Prostate gland (tissue), 2 donors: ENCODE measurements around the gene DAB1. TPM values are rescaled to one million over a fixed set of nuclear protein-coding genes. Genes with fewer than 3 reads are reported as not detected.

Source experiments
- DNase-seq: peaks from one replicate; pipeline ENCODE4 v3.0.0-alpha.2; 2019; ENCODE audit warnings: low spot score
- H3K27ac ChIP-seq, 2 donors: fragments of 200-600 bp; sonication (generic); 2 replicates each; pipeline ENCODE4 v1.5.1; 2017 to 2019
- H3K27me3 ChIP-seq: fragments of 200-600 bp; sonication (generic); replicated peaks from 2 replicates; pipeline ENCODE4 v1.5.1; 2019; ENCODE audit not compliant: insufficient read depth
- H3K36me3 ChIP-seq, 2 donors: fragments of 200-600 bp; sonication (generic); 1 replicate in 1 of 2; 2 replicates in 1 of 2; pipeline versions ENCODE4 v1.5.1 to v1.8.1; 2017 to 2019
- H3K4me1 ChIP-seq: fragments of 200-600 bp; sonication (generic); replicated peaks from 2 replicates; pipeline ENCODE4 v1.5.1; 2019
- H3K4me3 ChIP-seq, 2 donors: fragments of 200-600 bp; sonication (generic); 2 replicates each; pipeline ENCODE4 v1.5.1; 2017 to 2019
- H3K9me3 ChIP-seq: fragments of 200-600 bp; sonication (generic); 2 replicates; pipeline ENCODE4 v1.5.1; 2017
- POLR2A ChIP-seq: fragments of 450-650 bp; IDR thresholded peaks from one replicate; pipeline ENCODE4 v1.6.1; 2016; ENCODE audit warnings: antibody characterized with exemption, mild to moderate bottlenecking
- POLR2AphosphoS5 ChIP-seq: sonication (generic); formaldehyde crosslinking; IDR thresholded peaks from one replicate; pipeline ENCODE4 v1.6.1; 2017; ENCODE audit warnings: antibody characterized with exemption
- WGBS: methylation state at CpG from one replicate; pipeline ENCODE4 v1.1.5; 2018; 5-methylcytosine and 5-hydroxymethylcytosine counted together
- intact Hi-C: fragments of 100-400 bp; cut with DNase I; formaldehyde crosslinking; loops from one replicate; pipeline ENCODE4 v1.14.2; 2022
- total RNA-seq, 2 donors: library from RNA; depleted of rRNA; stranded (reverse); fragments of >200 nt; gene quantifications; one replicate each; pipeline ENCODE4 v1.1.0, GENCODE V29; 2016
- TF ChIP-seq, protein P1 (sequence below), 4 experiments: fragments of 200-600 bp in 2 of 4; fragments of 450-650 bp in 2 of 4; sonication (generic) in 2 of 4; IDR thresholded peaks; 1 replicate in 3 of 4; 2 replicates in 1 of 4; pipeline ENCODE4 v1.5.1; 2016 to 2019; ENCODE audit warnings: antibody characterized with exemption in 4 of 4, mild to moderate bottlenecking in 2 of 4, moderate library complexity in 2 of 4

The DAB1 gene
- total RNA-seq, 2 donors from 2014 or later, result 0.64 to 3.6 TPM

DNA sequence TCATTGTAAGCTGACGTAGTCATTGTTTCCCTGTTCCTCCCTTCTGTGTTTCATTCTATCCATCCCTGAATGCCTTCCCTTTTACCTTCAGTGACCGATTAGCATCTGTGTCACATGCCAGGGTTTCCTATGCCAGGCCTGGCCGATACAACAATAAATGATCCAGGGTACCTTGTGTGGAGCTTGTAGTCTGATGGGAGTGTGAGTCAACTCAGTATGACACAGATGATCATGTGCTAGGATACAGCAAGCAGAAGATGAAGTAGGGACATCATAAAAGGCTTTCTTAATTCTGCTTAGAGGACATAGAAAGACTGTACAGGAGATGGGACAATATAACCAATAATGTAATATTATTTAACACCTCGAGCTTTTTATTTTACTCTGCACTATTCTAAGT is 294.0 kb downstream of the DAB1 start:
- TF ChIP-seq POLR2AphosphoS5, result no peak
- no peak for TF ChIP-seq POLR2A
- TF ChIP-seq, protein P1, sequence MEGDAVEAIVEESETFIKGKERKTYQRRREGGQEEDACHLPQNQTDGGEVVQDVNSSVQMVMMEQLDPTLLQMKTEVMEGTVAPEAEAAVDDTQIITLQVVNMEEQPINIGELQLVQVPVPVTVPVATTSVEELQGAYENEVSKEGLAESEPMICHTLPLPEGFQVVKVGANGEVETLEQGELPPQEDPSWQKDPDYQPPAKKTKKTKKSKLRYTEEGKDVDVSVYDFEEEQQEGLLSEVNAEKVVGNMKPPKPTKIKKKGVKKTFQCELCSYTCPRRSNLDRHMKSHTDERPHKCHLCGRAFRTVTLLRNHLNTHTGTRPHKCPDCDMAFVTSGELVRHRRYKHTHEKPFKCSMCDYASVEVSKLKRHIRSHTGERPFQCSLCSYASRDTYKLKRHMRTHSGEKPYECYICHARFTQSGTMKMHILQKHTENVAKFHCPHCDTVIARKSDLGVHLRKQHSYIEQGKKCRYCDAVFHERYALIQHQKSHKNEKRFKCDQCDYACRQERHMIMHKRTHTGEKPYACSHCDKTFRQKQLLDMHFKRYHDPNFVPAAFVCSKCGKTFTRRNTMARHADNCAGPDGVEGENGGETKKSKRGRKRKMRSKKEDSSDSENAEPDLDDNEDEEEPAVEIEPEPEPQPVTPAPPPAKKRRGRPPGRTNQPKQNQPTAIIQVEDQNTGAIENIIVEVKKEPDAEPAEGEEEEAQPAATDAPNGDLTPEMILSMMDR (IDR thresholded peaks at IDR 0.05), result no peak
- 97% methylated on average over 4 of the region's 4 CpGs for WGBS
- intact Hi-C loops, result no loop called here

DNA sequence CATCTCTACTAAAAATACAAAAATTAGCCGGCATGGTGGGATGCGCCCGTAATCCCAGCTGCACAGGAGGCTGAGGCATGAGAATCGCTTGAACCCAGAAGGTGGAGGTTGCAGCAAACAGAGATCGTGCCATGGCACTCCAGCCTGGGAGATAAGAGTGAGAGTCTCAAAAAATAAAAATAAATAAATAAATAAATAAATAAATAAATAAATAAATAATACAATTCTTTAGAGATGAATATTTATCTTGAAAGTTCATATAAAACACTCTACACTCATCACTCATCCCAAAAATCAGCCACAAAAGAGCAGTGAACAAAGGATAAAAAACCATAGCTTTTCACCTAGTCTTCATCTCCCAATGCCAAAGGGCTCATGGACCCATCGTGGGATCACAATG is 295.9 kb downstream of the DAB1 start:
- no peak for DNase-seq
- Histone ChIP-seq H3K9me3 (no peaks in the 10 kb centered on the region), H3K4me1 (no peaks in the 10 kb centered on the region), H3K27me3 (no peaks in the 10 kb centered on the region), H3K4me3 (no peak overlapping the region), H3K27ac (no peak overlapping the region), H3K36me3 (no peaks in the 10 kb centered on the region)
- WGBS, result 98% methylated on average over 6 of the region's 6 CpGs
- intact Hi-C loops, result no loop called here
- TF ChIP-seq POLR2A (no peak), POLR2AphosphoS5 (no peak)
- TF ChIP-seq, protein P1 (IDR thresholded peaks at IDR 0.05), result no peak

More for the DNA sequence above, 294.0 kb downstream of the DAB1 start:
- H3K27me3 ChIP-seq, result no peaks in the 10 kb centered on the region
- no peak overlapping the region for H3K4me3 ChIP-seq
- no peaks in the 10 kb centered on the region for H3K4me1 ChIP-seq
- no peaks in the 10 kb centered on the region for H3K9me3 ChIP-seq
- no peak overlapping the region for H3K27ac ChIP-seq
- no peaks in the 10 kb centered on the region for H3K36me3 ChIP-seq
- DNase-seq, result no peak

DNA sequence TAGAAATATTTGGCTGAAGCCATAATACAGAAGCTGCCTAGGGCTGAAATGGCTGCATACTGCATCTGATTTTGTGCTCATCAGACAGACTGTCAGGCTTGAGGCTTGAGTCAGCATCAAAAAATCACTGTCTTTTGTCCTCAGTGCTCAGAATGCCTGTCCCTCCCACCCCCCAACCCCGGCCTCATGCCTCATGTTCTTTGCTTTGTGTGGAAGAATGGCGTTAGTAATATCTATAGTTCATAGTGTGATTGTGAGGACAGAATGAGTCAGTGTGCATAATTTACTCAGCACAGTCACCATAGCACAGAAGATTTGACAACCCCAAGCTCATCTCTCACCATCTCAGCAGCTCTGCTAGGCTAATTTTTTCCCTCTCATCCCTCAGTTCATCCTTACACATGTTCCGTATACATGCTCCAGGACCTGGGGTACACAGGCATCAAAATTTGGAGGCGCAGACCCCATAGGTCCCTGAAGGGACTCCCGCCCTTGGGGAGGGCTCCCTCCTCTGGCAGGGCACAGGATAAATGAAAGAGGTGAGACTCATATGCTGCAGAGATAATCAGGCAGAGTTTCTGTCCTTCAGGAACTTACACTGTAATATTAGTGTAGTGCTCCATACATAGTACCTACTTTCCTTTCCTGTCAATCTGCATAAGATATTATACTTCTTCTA is 299.0 kb downstream of the DAB1 start:
- Histone ChIP-seq H3K9me3 (no peaks in the 10 kb centered on the region), H3K27ac (no peak overlapping the region), H3K4me3 (no peak overlapping the region), H3K36me3 (no peaks in the 10 kb centered on the region), H3K4me1 (no peaks in the 10 kb centered on the region), H3K27me3 (no peaks in the 10 kb centered on the region)
- no peak for DNase-seq
- 87% methylated on average over 5 of the region's 5 CpGs for WGBS
- intact Hi-C loops, result no loop called here
- TF ChIP-seq POLR2AphosphoS5 (no peak), POLR2A (no peak)
- TF ChIP-seq, protein P1 (IDR thresholded peaks at IDR 0.05), result no peak

DNA sequence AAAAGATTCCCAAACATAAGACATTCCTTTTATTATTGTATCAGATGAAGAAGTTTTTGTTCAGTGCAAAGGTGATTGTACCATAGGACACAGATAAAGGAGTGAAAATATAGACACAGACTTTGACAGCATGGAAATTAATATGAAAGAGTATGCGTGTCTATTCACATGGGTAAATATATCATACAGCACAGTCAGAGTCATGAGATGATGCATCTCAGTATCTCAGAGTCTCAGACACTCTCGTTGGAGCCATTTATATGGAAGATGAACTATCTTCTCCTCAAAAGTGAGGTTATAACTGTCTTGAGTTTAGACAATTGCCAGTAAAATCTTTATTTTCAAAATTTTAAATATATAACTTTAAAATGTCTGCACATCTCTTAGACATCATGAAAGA is 299.7 kb downstream of the DAB1 start:
- Histone ChIP-seq H3K27me3 (no peaks in the 10 kb centered on the region), H3K36me3 (no peaks in the 10 kb centered on the region), H3K4me1 (no peaks in the 10 kb centered on the region), H3K4me3 (no peak overlapping the region), H3K9me3 (no peaks in the 10 kb centered on the region), H3K27ac (no peak overlapping the region)
- DNase-seq, result no peak
- 94% methylated on average over 2 of the region's 2 CpGs for WGBS
- TF ChIP-seq POLR2AphosphoS5 (no peak), POLR2A (no peak)
- intact Hi-C loops, result no loop called here

DNA sequence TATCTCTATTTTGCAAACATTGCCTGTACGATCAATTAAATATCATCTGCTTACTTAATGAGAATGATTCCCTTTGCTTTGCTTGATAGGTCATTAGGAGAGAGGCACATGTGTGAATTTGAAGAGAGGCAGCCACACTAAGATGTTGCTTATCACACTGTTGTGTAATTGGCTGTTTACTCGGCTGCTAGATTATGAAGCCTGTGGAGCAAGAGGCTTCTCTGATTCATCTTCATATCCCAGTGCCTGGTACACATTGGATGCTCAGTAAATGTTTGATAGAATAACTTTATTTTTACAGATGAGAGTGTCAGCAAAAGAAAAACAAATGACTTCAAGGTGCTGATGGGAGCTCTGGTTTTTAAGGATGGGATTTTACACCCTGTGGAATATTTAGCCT is 301.8 kb downstream of the DAB1 start:
- H3K27me3 ChIP-seq, result no peaks in the 10 kb centered on the region
- TF ChIP-seq, protein P1 (IDR thresholded peaks at IDR 0.05), result no peak
- TF ChIP-seq POLR2A (no peak), POLR2AphosphoS5 (no peak)
- intact Hi-C loops, result no loop called here
- H3K4me1 ChIP-seq, result no peaks in the 10 kb centered on the region
- H3K27ac ChIP-seq, result no peak overlapping the region
- no peak overlapping the region for H3K4me3 ChIP-seq
- WGBS, result 92% methylated on average over 2 of the region's 2 CpGs
- H3K36me3 ChIP-seq, result no peaks in the 10 kb centered on the region
- H3K9me3 ChIP-seq, result no peaks in the 10 kb centered on the region
- no peak for DNase-seq
